Measurements from ENCODE around the gene SPP1.
"Not testable (repeated sequence)": the region's sequence is repeated elsewhere in the genome, so short reads cannot be mapped to it uniquely, and the experiment has no call there.

Gene SPP1

GRCh38 chr4:87975466-87975865 is at the start of gene SPP1:
TSS of gene SPP1 (plus strand) at chr4:87975714. CDS start at chr4:87976896, 1,182 bp downstream.
- no peak for DNase-seq (ENCODE audit: low spot score)

GRCh38 chr4:87926554-87927098 is 48.9 kb upstream of the SPP1 start:
- no peak for DNase-seq (ENCODE audit: low spot score)

- no peak for DNase-seq (ENCODE audit: low spot score)
Measured at GRCh38 chr4:87930629-87931028, 44.9 kb upstream of the SPP1 start.

- no peak for DNase-seq (ENCODE audit: low spot score)
Measured at GRCh38 chr4:87931932-87932331, 43.6 kb upstream of the SPP1 start.

- no peak for DNase-seq (ENCODE audit: low spot score)
Measured at GRCh38 chr4:87932718-87933141, 42.8 kb upstream of the SPP1 start.

- DNase-seq (ENCODE audit: low spot score): no peak
Measured at GRCh38 chr4:87933337-87933736, 42.2 kb upstream of the SPP1 start.

- no peak for DNase-seq (ENCODE audit: low spot score)
Measured at GRCh38 chr4:87934157-87934704, 41.3 kb upstream of the SPP1 start.

GRCh38 chr4:87934973-87935372 is 40.5 kb upstream of the SPP1 start:
- DNase-seq (ENCODE audit: low spot score): no peak

GRCh38 chr4:87935954-87936353 is 39.6 kb upstream of the SPP1 start:
- not testable (repeated sequence) for DNase-seq (ENCODE audit: low spot score)

GRCh38 chr4:87937523-87937922 is 38.0 kb upstream of the SPP1 start:
- DNase-seq (ENCODE audit: low spot score): no peak

- DNase-seq (ENCODE audit: low spot score): no peak
Measured at GRCh38 chr4:87938746-87939145, 36.8 kb upstream of the SPP1 start.

- no peak for DNase-seq (ENCODE audit: low spot score)
Measured at GRCh38 chr4:87939978-87940690, 35.4 kb upstream of the SPP1 start.

GRCh38 chr4:87940809-87941208 is 34.7 kb upstream of the SPP1 start:
- DNase-seq (ENCODE audit: low spot score): not testable (repeated sequence)

- no peak for DNase-seq (ENCODE audit: low spot score)
Measured at GRCh38 chr4:87941537-87942392, 33.7 kb upstream of the SPP1 start.

- DNase-seq (ENCODE audit: low spot score): no peak
Measured at GRCh38 chr4:87943660-87944149, 31.8 kb upstream of the SPP1 start.

- no peak for DNase-seq (ENCODE audit: low spot score)
Measured at GRCh38 chr4:87944967-87945366, 30.5 kb upstream of the SPP1 start.

- no peak for DNase-seq (ENCODE audit: low spot score)
Measured at GRCh38 chr4:87946766-87947165, 28.7 kb upstream of the SPP1 start.

GRCh38 chr4:87947381-87948160 is 27.9 kb upstream of the SPP1 start:
- DNase-seq (ENCODE audit: low spot score): no peak

GRCh38 chr4:87949961-87950360 is 25.6 kb upstream of the SPP1 start:
- no peak for DNase-seq (ENCODE audit: low spot score)

- DNase-seq (ENCODE audit: low spot score): no peak
Measured at GRCh38 chr4:87950493-87950892, 25.0 kb upstream of the SPP1 start.

- no peak for DNase-seq (ENCODE audit: low spot score)
Measured at GRCh38 chr4:87950936-87951511, 24.5 kb upstream of the SPP1 start.
